Putamen (tissue), 1 donor: ENCODE data around the gene BRD3.
"Not testable (repeated sequence)": the region's sequence is repeated elsewhere in the genome, so short reads cannot be mapped to it uniquely, and the experiment has no call there.

Experiments
- DNase-seq: peaks from one replicate; pipeline ENCODE4 v3.0.0-alpha.2; 2016; ENCODE audit warnings: low spot score

BRD3 gene

DNA sequence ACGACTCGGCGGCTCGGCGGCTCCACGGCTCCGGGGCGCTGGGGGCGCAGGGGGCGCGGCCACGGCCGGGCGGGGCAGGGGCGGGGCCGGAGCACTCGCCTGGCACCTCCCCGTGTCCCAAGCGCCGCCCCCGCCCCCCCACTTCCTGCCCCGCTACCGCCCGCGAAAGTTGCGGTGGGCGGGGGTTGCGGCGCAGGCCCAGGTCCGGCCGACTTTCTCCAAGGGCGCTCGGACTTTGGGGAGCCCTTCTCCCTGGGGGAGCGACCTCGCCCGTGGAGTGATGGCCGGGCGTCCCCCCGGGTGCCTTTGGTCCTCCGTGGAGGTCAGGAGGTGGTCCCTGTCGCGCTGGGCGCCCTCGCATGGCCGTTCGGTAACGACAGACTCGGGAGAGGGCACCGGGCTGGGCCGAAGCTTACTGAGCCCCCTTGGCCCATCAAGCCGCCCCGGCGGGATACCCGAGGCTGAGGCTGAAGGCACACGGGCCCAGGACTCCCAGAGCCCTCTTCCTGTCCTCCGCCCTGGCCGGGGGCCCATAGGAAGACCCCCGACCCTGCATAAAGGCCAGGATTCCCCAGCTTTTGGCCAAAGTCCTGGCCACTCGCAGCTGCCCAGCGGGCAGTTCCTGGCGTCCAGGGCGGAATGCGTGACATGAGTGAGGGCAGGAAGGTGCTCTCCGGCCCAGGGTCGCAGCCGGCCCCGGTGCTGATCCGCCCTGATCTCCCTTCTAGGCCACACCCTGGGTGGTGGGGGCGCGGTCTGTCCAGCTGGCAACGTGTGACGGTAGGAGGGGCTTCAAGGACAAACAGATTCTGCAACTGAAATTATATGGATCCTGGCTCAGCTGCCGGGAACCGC, 74.8 kb downstream of the BRD3 start:
- no peak for DNase-seq

DNA sequence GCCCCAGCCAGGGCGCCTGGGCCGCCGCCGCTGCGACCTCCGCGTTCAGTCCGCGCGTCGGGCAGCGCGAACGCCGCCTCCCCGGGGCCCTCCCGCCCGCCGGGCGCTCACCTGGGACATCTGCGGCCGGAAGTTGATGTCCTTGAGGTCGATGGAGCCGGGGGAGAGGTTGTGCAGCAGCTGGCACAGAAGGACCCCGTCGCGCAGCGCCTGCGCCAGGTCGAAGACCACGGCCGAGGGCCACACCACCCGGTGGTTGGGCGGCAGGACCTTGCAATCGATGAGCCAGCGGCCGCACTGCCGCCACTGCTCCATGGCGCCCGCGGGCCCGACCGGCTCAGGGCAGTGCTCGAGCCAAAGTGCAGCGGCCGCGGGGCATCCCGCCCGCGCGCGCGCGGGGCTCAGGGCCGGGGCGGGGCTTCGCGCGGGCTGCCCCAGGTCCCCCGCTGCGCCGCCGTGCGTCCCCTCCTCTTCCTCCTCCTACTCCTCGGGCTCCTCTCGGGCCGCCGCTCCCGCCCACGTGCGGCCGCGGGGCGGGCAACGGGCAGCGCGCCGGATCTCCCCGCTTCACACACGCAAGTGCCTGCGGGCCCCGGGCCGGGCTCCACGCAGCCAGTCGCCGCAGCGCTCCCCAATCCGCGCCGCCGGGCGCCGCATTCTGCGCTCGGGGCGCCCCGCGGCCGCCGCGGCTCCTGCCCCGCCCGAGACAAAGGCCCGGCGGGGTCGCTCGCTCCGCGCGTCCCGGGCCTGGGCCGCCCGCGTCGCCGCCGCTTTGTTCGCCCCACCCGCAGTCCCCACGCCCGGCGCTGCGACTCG, 75.7 kb downstream of the BRD3 start, which contains the start of gene VAV2:
TSS of gene VAV2 (minus strand) at position 361 of the 816 bp plus-strand sequence. CDS start at position 315, 46 bp downstream.
- no peak for DNase-seq

DNA sequence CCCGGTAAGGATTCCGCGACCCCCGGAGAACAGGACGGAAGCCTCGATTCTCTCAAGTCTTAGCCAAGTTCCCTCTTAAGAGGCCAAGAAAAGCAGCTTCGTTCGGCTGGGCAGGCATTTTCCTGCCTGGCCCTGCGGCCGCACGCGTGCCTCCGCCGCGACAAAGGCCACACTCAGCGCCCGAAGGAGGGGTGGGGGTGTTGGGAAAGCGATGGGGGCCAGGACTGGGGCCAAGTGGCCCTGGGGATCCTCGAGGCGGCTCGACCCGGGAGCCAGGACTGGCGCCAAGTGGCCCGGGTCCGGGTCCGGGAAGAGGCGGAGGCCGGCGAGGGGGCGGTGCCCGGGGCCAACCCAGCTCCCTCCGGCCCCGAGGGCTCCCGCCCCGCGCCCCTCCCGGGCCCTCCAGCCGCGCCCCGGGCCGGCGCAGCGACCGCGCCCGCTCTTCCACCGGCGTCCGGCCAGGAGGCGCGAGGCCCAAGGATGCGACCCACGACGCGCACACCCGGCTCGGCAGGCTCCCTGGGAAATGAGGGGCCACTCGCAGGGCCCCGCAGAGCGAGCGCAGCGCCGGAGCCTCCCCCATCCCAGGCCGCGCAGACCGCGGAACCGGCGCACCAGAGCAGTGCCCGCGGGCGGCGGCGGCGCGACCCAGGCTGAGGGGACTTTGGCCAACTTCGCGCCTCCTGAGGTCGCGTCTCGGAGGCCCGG, 76.5 kb downstream of the BRD3 start:
- no peak for DNase-seq

DNA sequence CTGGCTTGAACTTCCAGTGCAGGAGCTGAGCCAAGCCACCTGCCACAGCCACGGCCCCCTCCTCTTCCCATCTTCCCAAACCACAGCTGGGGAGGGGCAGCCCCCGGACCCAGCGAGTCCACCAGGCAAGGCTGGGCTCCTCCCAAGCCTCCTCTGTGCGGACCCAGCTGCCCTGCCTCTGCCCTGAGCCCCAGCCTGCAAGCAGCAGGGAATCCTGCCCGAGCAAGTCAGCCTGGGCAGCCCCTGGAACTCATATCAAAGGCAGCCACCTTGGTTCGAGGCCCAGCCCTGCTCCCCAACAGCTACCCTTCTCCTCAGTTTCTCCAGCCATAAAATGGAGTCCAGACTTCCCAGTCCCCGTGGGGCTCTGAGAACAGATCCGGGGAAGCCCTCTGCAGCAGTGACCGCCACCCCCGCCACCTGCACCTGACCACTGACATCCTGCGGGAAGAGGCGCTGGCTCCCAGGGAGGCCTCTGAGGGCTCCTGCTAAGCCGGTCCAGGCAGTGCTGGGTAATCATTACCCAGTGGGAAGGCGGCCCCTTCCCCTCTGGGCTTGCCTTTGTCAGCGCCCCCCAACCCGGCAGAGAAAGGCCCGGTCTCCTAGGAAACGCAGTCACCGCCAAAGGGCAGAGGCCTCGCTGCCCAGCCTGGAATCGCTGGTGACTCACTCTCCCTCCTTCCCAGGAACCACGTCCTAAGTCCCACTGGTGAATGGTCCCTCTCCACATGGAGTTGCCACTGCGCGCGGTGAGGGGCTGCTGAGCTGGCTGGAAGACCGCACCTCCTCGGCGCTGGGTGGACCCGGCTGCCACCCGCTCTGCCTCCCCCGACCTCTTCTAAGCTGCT, 77.2 kb downstream of the BRD3 start:
- no peak for DNase-seq

DNA sequence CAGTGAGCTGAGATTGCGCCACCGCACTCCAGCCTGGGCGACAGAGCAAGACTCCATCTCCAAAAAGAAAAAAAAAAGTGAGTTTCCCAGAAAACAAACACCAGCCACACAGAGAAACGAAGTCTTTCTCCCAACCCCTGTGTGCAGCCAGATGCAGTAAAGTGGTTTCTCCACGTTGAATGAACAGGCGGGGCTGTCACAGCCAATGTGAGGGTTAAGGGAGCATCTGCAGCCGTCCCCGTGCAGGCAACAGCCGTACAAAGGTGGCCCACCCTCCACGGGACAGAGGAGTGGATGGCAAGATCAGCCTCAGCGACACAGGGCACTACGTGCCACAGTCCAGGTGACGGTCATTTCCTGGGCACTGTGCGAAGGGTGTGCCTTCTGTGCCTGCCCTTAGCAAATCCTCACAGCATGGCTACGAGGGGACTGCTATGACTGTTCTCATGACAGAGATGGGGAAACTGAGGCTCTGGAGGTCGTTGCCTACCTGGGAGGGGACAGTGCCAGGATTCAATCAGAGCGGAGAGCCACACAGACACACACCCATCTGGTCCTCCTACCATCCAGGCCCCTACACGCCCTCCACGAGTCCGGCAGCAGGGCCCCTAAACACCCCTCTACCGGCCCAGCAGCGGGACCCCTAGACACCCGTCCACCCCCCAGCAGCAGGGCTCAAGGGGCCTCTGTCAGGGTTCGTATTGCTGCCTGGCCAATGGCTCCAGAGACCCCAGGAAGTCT, 78.0 kb downstream of the BRD3 start:
- DNase-seq, result no peak

DNA sequence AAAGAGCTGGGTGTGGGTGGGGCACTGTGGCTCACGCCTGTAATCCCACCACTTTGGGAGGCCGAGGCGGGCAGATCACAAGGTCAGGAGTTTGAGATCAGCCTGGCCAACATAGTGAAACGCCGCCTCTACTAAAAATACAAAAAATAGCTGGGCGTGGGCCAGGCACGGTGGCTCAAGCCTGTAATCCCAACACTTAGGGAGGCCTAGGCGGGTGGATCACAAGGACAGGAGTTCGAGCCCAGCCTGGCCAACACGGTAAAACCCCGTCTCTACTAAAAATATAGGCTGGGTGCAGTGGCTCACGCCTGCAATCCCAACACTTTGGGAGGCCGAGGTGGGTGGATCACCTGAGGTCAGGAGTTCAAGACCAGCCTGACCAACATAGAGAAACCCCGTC, 79.1 kb downstream of the BRD3 start:
- DNase-seq, result not testable (repeated sequence)

DNA sequence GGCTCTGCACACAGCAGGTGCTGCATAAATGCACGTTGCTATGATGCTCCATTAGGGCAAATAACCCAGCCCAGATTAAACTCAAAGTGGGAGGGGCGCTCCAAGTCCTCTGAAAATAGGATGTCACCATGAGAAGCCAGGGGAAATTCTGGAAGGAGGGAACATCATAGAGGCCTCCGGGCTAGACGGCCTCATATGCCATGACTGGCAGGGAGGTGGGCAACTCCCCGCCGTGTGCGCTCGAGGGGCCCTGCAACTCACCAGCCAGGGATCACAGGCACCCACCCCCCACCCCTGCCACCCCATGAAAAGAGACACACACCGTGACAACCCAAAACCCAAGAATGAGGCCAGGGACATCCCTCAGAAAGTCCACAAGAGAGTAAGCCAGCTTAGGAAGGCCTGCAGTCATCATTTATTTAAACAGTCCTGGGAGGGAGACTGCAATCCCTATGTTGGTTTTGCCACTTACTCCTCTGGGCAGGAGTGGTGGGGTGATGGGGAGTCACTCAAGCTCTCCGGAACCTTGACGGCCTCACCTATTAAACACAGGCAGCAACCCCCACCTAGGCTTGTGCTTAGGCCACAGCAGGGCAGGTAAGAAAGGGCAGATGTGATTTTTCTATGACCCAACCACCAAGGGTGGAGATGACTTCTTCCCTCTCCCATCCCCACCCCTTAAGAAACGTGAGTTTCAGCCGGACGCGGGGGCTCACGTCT, 79.7 kb downstream of the BRD3 start:
- DNase-seq, result no peak

DNA sequence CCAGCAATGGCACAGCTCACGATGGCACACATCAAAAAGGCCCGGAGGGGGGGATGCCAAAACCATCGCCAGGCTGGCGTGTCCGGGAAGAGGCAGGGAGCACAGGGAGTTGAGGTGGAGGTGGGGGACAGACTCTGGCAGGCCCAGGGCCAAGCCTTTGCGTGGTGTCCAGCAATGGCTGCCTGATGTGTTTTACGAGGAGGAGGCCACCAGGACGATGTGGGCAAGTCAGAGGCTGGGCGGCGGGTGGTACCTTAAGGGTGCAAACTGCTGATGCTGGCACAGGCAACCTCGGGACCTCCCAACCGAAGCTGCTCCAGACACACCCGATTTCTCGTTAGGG, 80.4 kb downstream of the BRD3 start:
- no peak for DNase-seq

DNA sequence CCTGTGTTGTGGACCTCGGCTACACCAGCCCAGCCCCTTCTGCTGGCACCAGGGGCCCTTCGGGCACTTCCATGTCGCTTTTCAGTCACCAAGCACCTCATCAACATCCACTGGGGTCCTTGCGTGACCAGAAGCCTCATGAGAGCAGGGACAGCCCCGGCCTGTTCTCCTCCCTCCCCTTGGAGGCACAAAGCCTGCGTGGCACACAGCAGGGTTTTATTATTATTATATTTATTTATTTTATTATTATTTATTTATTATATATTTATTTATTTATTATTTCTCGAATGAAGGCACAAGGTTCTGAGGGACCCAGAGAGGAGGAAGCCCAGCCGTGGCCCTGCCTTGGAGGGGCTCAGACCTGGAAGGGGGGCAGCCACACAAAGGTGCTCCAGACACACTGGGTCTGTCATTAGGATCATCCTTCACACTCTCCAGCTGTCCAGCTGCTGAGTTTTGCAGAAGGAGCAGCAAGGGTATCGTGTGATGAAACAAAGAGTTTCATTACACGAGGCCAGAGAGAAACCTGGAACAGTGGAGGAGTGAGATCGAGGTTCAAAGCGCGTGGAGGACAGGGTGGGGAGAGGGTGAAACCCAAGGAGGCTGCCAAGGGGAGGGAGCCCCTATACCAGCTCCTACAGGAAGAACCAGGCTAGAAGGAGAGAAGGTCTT, 80.9 kb downstream of the BRD3 start:
- no peak for DNase-seq

DNA sequence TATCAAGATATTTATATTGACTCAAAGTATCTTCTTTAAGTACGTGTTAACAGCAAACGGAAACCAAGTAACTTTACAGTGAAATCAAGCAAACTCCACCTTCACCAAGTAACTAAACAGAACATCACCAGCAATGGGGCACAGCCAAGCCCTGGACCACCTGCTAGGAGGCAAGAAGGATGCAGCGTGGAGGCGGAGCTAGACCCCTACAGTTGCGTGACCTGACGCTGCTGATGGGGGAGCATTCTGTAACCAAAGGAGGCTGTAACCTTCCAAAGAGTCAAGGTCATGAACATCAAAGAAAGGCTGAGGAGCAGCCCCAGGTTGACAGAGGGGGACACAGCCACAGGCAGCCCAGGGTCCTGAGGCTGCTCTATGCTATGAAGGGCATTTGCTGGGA, 81.8 kb downstream of the BRD3 start:
- no peak for DNase-seq

DNA sequence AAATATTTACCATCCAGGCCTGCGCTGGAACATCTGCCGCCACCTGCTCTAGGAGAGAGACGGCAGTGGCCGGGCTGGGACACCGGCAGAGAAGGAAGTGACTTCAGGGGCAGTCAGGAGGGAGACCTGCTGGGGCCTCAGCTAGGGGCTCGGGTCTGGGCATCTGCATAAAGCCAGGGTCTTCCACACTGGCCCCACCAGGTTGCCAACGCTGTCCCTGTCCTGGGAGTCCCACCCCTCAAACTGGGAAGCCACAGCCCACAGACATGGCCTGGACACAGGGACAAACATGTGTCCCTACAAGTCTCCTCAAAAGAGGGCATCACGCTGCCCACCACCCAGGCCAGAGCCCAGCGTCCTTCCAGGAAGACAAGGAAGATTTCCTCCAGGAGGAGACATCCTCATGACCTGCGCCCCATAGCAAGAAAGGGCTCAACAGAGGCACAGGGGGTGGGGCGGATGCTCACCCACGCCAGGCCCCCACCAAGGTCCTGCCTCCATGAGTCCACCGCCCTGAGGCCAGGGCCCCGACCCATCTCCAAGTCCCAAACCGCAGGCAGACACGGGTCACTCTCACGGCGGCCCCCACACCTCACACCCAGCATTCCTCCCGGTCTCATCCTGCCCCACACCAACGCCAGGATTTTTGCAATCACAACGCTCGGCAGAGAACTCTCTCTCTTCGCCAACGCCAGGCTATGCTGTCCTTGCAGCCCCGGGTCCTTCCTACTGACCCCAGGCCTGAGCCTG, 84.7 kb downstream of the BRD3 start:
- no peak for DNase-seq

DNA sequence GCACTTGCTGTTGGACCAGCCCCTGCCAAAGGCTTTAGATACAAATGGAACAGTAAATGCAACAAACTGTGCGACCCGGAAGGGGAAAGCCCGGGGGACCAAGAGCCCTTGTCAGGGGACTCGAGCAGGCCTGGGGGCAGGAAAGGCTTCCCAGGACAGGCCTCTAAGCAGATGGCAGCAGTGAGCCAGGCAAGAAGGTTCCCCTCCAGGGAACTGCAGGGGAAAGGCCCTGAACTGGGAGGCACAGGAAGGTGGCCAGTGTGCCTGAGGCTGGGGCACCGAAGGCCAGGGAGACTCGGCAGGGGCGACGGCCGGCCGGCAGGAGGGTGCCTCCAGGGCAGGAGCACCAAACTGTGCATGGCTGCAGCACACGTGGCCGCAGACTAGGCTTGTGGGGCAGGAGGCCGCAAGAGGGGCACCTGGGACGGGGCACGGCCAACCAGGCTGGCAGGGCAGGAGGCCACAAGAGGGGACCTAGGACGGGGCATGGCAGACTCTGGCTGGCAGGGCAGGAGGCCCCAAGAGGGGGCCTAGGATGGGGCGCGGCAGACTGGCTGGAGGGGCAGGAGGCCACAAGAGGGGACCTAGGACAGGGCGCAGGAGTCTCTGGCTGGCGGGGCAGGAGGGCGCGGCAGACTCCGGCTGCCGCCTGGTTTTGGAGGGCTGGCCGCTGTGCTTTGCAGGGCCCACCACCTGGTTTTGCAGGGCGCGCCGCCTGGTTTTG, 85.7 kb downstream of the BRD3 start:
- DNase-seq, result no peak

DNA sequence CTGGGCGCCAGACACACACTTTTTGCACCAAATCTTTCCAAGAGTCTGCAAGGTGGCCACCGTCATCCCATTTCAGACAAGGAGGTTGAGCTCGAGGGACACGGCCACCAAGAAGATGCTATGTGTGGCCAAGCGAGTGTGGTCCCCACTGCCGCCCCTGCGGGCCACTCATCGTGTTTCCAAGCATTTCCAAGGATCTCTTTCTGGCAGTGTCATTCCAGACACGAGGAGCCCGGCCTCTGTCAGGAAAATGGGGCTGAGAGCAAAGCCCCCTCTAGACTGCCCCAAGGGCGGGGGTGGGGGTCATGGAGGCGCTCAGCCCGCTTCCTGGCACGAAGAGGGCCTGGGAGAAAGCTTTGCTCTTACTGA, 86.3 kb downstream of the BRD3 start:
- no peak for DNase-seq

DNA sequence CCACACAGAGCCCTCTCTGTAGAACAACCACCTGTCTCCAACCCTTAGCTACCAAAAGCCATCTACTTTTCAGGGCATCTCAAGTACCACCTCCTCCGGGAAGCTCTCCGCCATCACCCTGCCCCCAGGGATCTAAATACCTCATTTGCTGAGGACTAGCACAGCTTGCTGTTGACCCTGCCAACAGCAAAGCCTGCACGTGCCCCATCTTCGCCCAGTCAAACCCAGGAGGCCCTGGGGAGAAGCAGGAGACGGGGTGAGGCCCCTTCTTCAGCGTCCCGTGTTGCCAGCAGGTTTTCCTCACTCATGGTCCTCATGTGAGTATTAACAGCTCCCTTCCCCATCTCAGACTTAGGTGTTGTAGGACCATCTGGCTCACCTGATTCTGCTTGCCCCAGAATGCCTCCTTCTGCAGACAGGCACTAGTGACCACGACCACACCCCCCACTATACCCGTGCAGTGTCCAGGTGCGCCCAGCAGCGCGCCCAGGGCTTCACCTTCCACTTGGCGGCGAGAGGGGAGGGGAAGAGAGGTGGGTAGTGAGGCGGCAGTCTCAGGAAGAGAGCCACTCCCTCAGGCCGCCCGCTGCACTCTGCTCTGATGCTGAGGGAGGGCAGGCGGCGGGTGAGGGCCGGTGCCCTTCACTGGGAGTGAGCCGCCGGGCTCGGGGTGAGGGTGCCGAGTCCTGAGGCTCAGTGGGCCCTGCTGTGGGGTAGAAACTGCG, 86.8 kb downstream of the BRD3 start:
- no peak for DNase-seq
